HG02970 (cell line): ENCODE data around the gene UPK1B.
"Not testable (repeated sequence)": the region's sequence is repeated elsewhere in the genome, so short reads cannot be mapped to it uniquely, and the experiment has no call there.

Source experiments
- ATAC-seq: cut with Tn5 transposase; IDR thresholded peaks from one replicate; pipeline ENCODE4 v1.9.1; 2021; ENCODE audit warnings: mild to moderate bottlenecking, moderate library complexity, moderate number of reproducible peaks; ENCODE audit not compliant: unreplicated experiment, low FRiP score

Gene UPK1B

GRCh38 chr3:119220970-119221667, 47.7 kb downstream of the UPK1B start:
- no peak for ATAC-seq

GRCh38 chr3:119221779-119222320, 48.5 kb downstream of the UPK1B start:
- ATAC-seq: no peak

GRCh38 chr3:119222391-119222790, 49.0 kb downstream of the UPK1B start:
- ATAC-seq: no peak

GRCh38 chr3:119223511-119223910, 50.1 kb downstream of the UPK1B start:
- no peak for ATAC-seq

DNA sequence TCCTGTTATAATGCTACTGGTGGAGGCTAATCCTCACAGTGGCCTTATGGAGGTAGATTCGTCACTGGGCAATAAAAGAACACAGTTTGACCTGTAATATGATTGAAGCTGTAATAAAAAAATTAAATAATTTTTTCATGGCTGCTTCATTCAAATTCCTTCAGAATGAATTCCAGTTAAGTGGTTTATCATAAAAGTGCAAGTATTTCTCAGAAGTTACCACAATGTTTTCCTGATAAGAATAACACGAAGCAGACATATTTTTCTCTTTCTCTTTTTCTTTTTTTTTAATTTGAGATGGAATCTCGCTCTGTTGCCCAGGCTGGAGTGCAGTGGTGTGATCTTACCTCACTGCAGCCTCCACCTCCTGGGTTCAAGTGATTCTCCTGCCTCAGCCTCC, 51.7 kb downstream of the UPK1B start:
- ATAC-seq: no peak

DNA sequence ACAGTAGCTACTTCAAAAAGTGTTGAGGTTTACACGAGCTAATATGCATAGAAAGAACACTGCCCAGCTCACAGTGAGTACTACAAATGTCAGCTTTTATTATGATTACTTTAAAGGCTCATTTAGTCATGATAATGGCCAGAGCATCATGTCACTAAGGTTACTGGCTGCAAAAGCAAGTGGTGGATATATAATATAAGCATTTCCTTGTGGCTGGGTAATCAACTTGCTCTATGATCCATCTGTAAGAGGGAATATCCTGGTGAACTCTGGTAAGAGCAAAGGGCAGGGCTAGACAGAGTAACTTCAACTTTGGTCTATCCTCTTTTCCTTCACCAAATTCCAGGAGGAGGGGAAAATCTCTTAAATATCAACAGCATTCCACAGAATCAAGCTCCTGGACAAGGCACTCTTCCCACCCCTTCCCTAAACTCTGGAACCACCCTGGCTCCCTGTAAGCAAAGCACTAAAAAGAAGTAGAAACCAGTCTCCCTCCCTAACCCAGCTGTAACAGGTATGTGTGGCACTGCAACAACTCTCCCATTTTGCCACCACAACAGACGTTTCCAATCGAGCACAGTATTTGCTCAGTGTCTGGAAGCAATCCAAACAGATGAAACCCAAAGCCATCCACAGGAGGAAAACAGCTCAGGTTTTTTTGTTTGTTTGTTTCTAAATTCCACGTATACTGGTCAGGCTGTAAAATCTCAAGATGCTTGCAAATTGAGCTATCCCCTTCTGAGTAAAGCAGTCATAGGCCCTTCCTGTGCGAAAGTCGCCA, 53.9 kb downstream of the UPK1B start:
- ATAC-seq: no peak

DNA sequence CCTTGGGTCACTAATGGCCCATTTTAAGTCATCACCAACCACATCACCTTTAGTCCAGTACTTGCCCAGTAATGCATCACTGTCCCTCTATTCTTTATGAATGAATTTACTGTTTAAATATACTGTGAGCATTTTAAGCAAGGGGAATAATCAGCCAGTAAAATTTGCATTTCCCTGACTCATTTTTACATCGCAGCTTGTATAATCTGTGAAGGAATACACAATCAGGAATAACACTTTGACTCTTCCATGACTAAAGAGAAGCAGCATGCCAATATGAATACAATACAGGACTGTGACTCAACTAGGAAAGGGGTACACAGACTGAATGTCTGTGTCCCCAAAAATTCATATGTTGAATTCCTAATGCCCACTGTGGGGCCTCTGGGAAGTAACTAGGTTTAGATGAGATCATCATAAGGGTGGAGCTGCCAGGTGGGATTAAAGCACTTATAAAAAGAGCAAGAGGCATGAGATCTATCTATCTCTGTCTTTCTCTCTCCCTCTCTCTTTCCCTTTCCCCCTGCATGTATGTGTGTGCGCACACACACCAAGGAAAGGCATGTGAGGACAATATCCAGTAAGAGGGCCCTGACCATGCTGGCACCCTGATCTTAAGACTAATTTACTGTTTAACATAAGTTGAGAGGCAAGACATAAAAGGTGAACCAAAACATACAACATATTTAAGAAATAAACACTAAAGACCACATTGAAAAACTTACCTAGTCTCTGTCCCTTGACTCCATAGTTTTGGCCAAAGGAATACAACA, 55.2 kb downstream of the UPK1B start:
- no peak for ATAC-seq

GRCh38 chr3:119229190-119229589, 55.8 kb downstream of the UPK1B start:
- ATAC-seq: no peak

DNA sequence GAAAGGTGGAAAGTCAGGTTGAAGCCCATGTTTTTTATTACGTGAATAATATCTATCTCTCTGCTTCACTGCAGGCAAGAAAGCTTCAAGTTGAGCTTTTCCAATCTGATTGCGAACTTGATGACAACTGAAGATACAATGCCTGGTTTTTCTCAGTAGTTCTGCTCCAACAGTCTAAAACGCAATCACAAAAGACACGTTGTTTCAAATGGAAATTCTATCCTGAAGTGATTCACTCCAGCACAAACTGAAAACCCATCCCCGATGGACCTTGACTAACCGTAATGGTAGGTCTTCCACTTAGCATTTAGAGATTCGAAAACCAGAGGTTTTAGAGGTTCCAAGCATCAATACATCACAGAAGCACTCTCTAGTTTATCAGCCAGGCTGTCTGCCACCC, 56.7 kb downstream of the UPK1B start:
- no peak for ATAC-seq

DNA sequence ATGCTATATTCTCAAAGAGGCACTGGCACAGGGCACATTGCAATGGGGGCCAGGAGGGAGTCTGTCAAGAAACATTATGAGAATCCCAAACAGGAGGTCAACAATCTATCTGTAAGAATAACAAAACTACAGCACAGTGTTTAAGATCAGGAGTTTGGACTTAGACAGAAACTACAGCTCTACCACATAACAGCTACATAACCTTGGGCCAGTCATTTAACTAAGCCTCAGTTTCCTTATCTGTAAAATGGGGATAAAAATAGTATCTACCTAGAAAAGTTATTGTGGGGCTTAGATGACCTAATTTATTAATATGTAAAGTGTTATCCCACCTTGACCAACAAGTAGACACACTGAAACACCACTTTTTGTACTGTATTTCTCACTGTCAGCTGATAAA, 57.3 kb downstream of the UPK1B start:
- no peak for ATAC-seq

GRCh38 chr3:119234610-119235009, 61.2 kb downstream of the UPK1B start:
- ATAC-seq: no peak

GRCh38 chr3:119235151-119235550, 61.8 kb downstream of the UPK1B start:
- ATAC-seq: no peak

DNA sequence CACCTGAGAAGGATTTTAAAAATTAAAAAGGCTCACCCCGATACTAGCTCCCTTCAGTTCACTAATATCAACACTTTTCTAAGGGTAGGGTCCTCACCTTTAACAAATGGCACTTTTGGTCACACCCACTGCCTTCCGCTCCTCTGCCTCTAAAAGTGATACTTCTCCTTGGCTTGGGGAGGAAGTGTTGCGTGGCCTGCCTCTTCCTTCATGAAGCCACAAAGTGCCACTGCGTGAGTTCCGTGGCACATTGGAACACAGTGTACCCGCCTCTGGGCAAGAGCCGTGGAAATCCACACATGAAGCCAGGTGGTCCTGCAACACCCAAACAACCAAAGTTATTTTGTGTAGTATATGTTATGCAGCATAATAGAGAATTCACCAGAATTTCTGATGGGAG, 63.4 kb downstream of the UPK1B start:
- no peak for ATAC-seq

DNA sequence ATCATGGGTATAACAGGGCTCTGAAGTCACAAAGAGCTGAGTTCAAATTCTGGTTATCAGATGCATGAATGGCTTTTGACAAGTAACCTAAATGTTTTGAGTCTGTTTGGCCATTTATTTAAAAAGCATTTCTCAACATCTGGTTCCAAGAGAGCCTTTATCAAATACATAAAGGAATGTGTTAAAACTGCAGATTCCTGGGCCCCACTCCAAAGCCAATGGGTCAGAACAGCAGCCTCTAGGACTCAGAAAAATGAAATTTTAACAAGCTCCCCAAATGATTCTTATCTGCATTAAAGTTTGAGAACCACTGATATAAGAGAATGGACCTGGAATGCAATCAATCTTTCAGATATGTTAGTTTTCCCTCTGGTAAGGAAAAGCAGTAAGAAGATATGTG, 63.9 kb downstream of the UPK1B start:
- ATAC-seq: no peak

GRCh38 chr3:119238363-119238762, 65.0 kb downstream of the UPK1B start:
- ATAC-seq: no peak

- no peak for ATAC-seq
Observed at GRCh38 chr3:119239206-119239820, 65.9 kb downstream of the UPK1B start.

DNA sequence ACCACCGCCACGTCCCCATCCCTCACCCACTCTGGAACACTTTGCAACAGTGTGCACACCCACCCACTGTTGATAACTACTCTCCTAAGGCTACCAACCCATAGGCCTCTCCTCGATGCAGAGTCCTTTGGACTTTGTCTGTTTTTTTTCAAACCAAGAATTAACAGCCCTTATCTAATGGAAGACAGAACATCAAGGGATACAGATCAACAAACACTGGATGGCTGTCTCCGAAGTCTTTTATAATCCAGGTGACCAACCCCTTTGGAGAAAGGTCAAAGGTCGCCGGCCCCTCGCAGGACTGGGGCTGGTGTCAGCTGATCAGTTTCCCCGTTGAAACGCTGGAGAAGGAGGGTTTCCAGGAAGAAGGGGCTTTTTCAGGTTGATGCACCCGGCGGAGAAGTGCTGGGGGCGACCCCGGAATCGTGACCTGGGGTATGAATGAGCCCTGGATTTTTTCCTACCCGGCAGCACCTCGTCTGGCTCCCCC, 66.7 kb downstream of the UPK1B start:
- ATAC-seq: peak; percentile 12

DNA sequence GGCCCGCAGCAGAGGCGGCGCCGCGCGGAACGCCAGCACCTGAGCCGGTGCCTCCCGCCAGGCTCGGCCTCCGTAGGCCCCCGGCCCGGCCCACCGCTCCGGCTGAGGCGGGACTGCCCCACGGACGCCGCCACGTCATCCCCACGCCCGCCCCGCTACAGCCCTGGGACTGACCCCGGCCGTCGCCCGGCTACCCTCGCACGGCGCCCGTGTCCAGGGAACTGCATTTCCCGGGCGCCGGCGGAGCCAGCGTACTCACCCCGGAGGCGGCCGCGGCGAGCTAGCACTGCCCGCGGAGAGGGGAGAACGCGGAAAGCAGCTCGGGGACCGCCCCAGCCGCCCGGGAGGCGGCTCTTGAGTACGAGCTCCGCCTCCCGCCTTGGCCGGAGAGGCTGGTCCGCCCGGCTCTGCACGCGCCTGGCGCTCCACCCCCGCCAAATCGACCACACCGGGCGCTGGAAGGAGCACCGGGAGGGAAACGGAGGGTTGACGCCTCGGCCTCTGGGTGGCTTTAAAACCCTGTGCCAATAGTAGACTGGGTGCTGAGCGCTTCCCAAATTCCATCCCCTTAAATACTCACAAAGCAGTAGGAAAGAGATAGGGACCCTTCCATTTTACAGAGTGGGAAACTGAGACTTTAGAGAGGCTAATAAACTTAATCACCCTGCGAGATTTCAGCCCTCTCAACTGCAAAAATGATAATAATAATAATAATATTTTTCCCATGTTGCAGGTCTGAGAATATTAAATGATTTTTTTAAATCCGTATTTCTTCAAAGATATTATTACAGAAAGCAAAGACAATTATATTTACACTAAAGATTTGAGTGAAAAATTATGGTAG, 67.4 kb downstream of the UPK1B start, which contains the start of gene B4GALT4:
B4GALT4 (minus strand) TSS at position 288 of the 844 bp plus-strand sequence. CDS start 10,779 bp downstream, outside the sequence.
- ATAC-seq: peak; percentile 91

DNA sequence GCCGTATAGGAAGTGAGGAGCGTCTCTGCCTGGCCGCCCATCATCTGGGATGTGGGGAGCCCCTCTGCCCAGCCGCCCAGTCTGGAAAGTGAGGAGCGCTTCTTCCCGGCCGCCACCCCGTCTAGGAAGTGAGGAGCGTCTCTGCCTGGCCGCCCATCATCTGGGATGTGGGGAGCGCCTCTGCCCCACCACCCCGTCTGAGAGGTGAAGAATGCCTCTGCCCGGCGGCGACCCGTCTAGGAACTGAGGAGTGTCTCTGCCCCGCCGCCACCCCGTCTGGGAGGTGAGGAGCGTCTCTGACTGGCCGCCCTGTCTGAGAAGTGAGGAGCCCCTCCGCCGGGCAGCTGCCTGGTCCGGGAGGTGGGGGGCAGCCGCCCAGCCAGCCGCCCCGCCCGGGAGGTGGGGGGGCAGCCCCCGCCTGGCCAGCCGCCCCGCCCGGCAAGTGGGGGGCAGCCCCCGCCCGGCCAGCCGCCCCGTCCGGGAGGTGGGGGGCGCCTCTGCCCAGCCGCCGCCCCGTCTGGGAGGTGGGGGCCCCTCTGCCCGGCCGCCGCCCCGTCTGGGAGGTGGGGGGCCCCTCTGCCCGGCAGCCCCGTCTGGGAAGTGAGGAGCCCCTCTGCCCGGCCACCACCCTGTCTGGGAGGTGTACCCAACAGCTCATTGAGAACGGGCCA, 69.1 kb downstream of the UPK1B start:
- ATAC-seq: not testable (repeated sequence)
